ENCODE results near the gene SLC6A11. TPM values are rescaled to one million over a fixed set of nuclear protein-coding genes. Genes with fewer than 3 reads are reported as not detected.

The SLC6A11 gene
- total and polyA plus RNA-seq, 2 of the 13 experiments (the other 11 are each of a cell fraction or from before 2014, with no cell fraction given) = 17.9 to 34.5 TPM

DNA sequence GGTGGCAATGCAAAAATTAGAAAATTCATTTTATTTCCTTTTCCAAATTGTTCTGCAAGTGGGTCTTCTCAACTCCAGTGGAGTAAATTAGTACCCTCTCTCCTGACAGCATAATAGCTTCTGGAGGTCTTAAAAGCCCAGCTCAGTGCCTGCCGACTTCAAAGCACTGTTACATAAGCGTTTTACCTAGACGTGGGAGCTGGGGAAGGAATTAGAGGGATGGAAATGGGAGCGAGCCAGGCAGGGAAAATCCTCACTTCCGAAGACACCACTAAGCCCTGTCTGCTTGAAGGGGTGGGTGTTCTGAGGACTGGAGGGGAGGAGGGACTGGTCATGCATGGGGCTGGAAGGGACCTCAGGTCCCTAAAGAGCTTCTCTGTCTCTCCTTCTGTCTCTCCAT lies 99.3 kb downstream of the SLC6A11 start:
- POLR2A ChIA-PET = no interaction called here

DNA sequence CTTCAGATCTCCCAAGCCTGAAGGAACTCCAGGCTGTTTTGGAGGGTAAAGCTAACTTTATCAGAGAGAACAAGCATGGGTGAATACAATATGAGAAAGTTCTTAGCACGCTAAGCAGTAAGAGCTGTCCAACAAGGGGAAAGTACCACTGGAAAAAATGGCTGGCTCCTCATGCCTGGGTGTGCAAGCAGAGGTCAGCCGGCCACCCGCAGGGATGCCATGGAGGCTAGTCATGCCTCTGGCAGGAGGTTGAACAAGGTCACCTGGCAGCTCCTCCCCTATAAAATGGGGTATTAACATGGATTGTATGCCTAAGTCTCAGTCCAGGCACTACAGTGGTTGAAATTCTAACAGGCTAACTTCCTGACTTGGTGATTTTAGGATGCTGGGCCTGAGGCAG lies 101.1 kb downstream of the SLC6A11 start:
- H2AFZ ChIP-seq (ENCODE audit: low read length) = no peak overlapping the region
- H3K79me2 ChIP-seq (ENCODE audit: insufficient read depth, low read length) = no peaks in the 10 kb centered on the region
- H4K20me1 ChIP-seq (ENCODE audit: insufficient read depth, low read length) = no peaks in the 10 kb centered on the region
- no peak overlapping the region for H3K4me2 ChIP-seq (ENCODE audit: low read depth, low read length)
- no peak overlapping the region for H3K9ac ChIP-seq (ENCODE audit: insufficient read depth, low read depth, low read length)
- peaks cover 3 to 31% of the 10 kb centered on the region in 2 experiments; a peak in 4 of 5 replicates for H3K36me3 ChIP-seq (replicated peaks in 1 of 2; ENCODE audit: control insufficient read depth in 1 of 2, insufficient read depth in 2 of 2, low read length in 2 of 2)
- no peak overlapping the region for H3K27ac ChIP-seq (ENCODE audit: extremely low read length, insufficient read depth, low read length)
- DNase-seq (ENCODE audit: low spot score) (no peak), ATAC-seq (no peak), FAIRE-seq (no peak)
- ChIA-PET CTCF (ENCODE audit: low intra/inter-chr PET ratio, low total read pairs) (no interaction called here), POLR2A (no interaction called here)
- no peaks in the 10 kb centered on the region for H3K27me3 ChIP-seq (ENCODE audit: control insufficient read depth in 1 of 2, insufficient read depth in 2 of 2, low read length in 2 of 2)
- 76% methylated on average over 1 of the region's 3 CpGs for WGBS (ENCODE audit: low lambda C conversion rate)
- no TSS peak for BruUV-seq (replicated peaks)
- no peaks in the 10 kb centered on the region for H3K9me3 ChIP-seq (ENCODE audit: low read length)
- intact Hi-C loops (cut with micrococcal nuclease; ENCODE audit: unreplicated experiment) = no loop called here
- H3K4me3 ChIP-seq (replicated peaks in 1 of 3; ENCODE audit: insufficient read depth in 1 of 3, low read depth in 2 of 3, low read length in 3 of 3) = no peak overlapping the region
- H3K4me1 ChIP-seq (ENCODE audit: insufficient read depth, low read length) = no peaks in the 10 kb centered on the region
- in situ Hi-C loops (cut with HindIII; ENCODE audit: extremely low pct_ligation_motif_present, low pct_unique_long_range_greater_than_20kb) = no loop called here
- no peak for TF ChIP-seq NFIC (IDR thresholded peaks at IDR 0.05; ENCODE audit: low read length)
- TF ChIP-seq, protein P1, sequence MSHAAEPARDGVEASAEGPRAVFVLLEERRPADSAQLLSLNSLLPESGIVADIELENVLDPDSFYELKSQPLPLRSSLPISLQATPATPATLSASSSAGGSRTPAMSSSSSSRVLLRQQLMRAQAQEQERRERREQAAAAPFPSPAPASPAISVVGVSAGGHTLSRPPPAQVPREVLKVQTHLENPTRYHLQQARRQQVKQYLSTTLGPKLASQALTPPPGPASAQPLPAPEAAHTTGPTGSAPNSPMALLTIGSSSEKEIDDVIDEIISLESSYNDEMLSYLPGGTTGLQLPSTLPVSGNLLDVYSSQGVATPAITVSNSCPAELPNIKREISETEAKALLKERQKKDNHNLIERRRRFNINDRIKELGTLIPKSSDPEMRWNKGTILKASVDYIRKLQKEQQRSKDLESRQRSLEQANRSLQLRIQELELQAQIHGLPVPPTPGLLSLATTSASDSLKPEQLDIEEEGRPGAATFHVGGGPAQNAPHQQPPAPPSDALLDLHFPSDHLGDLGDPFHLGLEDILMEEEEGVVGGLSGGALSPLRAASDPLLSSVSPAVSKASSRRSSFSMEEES (CRISPR knock-in tag; IDR thresholded peaks at IDR 0.05) = no peak
- TF ChIP-seq, protein P2, sequence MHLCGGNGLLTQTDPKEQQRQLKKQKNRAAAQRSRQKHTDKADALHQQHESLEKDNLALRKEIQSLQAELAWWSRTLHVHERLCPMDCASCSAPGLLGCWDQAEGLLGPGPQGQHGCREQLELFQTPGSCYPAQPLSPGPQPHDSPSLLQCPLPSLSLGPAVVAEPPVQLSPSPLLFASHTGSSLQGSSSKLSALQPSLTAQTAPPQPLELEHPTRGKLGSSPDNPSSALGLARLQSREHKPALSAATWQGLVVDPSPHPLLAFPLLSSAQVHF (CRISPR knock-in tag; IDR thresholded peaks at IDR 0.05) = no peak
- TF ChIP-seq, protein P3, sequence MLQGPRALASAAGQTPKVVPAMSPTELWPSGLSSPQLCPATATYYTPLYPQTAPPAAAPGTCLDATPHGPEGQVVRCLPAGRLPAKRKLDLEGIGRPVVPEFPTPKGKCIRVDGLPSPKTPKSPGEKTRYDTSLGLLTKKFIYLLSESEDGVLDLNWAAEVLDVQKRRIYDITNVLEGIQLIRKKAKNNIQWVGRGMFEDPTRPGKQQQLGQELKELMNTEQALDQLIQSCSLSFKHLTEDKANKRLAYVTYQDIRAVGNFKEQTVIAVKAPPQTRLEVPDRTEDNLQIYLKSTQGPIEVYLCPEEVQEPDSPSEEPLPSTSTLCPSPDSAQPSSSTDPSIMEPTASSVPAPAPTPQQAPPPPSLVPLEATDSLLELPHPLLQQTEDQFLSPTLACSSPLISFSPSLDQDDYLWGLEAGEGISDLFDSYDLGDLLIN (CRISPR knock-in tag; IDR thresholded peaks at IDR 0.05; ENCODE audit: borderline replicate concordance) = no peak
- no peak for TF ChIP-seq ZSCAN20 (CRISPR knock-in tag; IDR thresholded peaks at IDR 0.05; ENCODE audit: borderline replicate concordance)
- TF ChIP-seq, protein P4, sequence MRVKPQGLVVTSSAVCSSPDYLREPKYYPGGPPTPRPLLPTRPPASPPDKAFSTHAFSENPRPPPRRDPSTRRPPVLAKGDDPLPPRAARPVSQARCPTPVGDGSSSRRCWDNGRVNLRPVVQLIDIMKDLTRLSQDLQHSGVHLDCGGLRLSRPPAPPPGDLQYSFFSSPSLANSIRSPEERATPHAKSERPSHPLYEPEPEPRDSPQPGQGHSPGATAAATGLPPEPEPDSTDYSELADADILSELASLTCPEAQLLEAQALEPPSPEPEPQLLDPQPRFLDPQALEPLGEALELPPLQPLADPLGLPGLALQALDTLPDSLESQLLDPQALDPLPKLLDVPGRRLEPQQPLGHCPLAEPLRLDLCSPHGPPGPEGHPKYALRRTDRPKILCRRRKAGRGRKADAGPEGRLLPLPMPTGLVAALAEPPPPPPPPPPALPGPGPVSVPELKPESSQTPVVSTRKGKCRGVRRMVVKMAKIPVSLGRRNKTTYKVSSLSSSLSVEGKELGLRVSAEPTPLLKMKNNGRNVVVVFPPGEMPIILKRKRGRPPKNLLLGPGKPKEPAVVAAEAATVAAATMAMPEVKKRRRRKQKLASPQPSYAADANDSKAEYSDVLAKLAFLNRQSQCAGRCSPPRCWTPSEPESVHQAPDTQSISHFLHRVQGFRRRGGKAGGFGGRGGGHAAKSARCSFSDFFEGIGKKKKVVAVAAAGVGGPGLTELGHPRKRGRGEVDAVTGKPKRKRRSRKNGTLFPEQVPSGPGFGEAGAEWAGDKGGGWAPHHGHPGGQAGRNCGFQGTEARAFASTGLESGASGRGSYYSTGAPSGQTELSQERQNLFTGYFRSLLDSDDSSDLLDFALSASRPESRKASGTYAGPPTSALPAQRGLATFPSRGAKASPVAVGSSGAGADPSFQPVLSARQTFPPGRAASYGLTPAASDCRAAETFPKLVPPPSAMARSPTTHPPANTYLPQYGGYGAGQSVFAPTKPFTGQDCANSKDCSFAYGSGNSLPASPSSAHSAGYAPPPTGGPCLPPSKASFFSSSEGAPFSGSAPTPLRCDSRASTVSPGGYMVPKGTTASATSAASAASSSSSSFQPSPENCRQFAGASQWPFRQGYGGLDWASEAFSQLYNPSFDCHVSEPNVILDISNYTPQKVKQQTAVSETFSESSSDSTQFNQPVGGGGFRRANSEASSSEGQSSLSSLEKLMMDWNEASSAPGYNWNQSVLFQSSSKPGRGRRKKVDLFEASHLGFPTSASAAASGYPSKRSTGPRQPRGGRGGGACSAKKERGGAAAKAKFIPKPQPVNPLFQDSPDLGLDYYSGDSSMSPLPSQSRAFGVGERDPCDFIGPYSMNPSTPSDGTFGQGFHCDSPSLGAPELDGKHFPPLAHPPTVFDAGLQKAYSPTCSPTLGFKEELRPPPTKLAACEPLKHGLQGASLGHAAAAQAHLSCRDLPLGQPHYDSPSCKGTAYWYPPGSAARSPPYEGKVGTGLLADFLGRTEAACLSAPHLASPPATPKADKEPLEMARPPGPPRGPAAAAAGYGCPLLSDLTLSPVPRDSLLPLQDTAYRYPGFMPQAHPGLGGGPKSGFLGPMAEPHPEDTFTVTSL (CRISPR knock-in tag; IDR thresholded peaks at IDR 0.05; ENCODE audit: borderline replicate concordance) = no peak

More for the DNA sequence above, 99.3 kb downstream of the SLC6A11 start:
- 57% methylated on average over 5 of the region's 5 CpGs for WGBS (ENCODE audit: low lambda C conversion rate)
- no TSS peak for BruUV-seq (replicated peaks)
- no peaks in the 10 kb centered on the region for H4K20me1 ChIP-seq (ENCODE audit: insufficient read depth, low read length)
- TF ChIP-seq RBM22 (optimal IDR thresholded peaks at IDR 0.05; ENCODE audit: low read length) (peak; percentile 25), ZNF510 (CRISPR knock-in tag; IDR thresholded peaks at IDR 0.05; ENCODE audit: low read depth) (no peak)
- no peaks in the 10 kb centered on the region for H3K79me2 ChIP-seq (ENCODE audit: insufficient read depth, low read length)
- H3K9me3 ChIP-seq (ENCODE audit: low read length) = no peaks in the 10 kb centered on the region
- ATAC-seq = no peak
- H2AFZ ChIP-seq (ENCODE audit: low read length) = no peak overlapping the region
- H3K27ac ChIP-seq (ENCODE audit: extremely low read length, insufficient read depth, low read length) = no peak overlapping the region
- in situ Hi-C loops (cut with HindIII; ENCODE audit: extremely low pct_ligation_motif_present, low pct_unique_long_range_greater_than_20kb) (no loop called here), intact Hi-C loops (cut with micrococcal nuclease; ENCODE audit: unreplicated experiment) (no loop called here)
- no peak overlapping the region for H3K9ac ChIP-seq (ENCODE audit: insufficient read depth, low read depth, low read length)
- H3K27me3 ChIP-seq (ENCODE audit: control insufficient read depth in 1 of 2, insufficient read depth in 2 of 2, low read length in 2 of 2) = no peaks in the 10 kb centered on the region
- no peak for FAIRE-seq
- H3K4me3 ChIP-seq (replicated peaks in 1 of 3; ENCODE audit: insufficient read depth in 1 of 3, low read depth in 2 of 3, low read length in 3 of 3) = no peak overlapping the region
- no peaks in the 10 kb centered on the region for H3K4me1 ChIP-seq (ENCODE audit: insufficient read depth, low read length)
- CTCF ChIA-PET (ENCODE audit: low intra/inter-chr PET ratio, low total read pairs) = no interaction called here
- H3K4me2 ChIP-seq (ENCODE audit: low read depth, low read length) = no peak overlapping the region
- H3K36me3 ChIP-seq (replicated peaks in 1 of 2; ENCODE audit: control insufficient read depth in 1 of 2, insufficient read depth in 2 of 2, low read length in 2 of 2) = peaks cover 3 to 27% of the 10 kb centered on the region in 2 experiments; a peak in 4 of 5 replicates
- DNase-seq (ENCODE audit: low spot score) = no peak

Data from HepG2 (cell line).